ENCODE measurements around the gene ARHGAP45.

Gene ARHGAP45

DNA sequence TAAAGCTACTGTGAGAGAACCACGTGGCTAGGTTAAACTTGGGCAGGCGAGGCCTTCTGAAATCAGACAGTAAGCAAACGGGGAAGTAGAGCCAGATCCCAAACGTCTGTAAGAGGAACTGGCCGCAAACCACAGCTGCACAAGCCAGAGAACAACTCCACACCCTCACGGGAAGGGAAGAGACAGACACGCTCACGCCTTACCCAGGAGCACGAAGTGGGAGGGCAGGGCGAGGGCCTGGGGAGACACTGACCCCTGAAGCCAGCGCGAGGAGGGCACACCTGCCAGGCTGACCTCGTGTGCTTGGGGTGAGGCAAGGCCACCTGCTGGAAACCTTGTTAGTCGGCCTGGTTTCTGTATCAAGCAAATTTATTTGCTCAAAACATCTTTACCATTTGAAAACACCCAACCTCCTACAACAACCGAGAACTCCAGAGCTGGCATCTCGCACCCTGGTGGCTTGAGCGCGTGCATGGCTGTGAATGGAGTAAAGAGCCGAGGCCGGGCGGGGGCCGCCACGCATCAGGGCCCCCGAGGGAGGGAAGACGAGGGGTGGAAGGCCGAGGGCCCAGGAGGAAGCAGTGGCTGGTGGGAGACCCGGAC, 20.9 kb downstream of the ARHGAP45 start:
- Histone ChIP-seq H3K36me3 (peaks cover 73% of the 10 kb centered on the region), H3K27me3 (ENCODE audit: insufficient read depth, low read depth, severe bottlenecking) (no peaks in the 10 kb centered on the region), H3K27ac (no peak overlapping the region), H3K9me3 (ENCODE audit: severe bottlenecking) (no peaks in the 10 kb centered on the region), H3K4me3 (ENCODE audit: low read depth, low read length) (no peak overlapping the region)
- TF ChIP-seq, protein P1, sequence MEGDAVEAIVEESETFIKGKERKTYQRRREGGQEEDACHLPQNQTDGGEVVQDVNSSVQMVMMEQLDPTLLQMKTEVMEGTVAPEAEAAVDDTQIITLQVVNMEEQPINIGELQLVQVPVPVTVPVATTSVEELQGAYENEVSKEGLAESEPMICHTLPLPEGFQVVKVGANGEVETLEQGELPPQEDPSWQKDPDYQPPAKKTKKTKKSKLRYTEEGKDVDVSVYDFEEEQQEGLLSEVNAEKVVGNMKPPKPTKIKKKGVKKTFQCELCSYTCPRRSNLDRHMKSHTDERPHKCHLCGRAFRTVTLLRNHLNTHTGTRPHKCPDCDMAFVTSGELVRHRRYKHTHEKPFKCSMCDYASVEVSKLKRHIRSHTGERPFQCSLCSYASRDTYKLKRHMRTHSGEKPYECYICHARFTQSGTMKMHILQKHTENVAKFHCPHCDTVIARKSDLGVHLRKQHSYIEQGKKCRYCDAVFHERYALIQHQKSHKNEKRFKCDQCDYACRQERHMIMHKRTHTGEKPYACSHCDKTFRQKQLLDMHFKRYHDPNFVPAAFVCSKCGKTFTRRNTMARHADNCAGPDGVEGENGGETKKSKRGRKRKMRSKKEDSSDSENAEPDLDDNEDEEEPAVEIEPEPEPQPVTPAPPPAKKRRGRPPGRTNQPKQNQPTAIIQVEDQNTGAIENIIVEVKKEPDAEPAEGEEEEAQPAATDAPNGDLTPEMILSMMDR (IDR thresholded peaks at IDR 0.05; ENCODE audit: low read depth, low read length): no peak
- no peak for DNase-seq

DNA sequence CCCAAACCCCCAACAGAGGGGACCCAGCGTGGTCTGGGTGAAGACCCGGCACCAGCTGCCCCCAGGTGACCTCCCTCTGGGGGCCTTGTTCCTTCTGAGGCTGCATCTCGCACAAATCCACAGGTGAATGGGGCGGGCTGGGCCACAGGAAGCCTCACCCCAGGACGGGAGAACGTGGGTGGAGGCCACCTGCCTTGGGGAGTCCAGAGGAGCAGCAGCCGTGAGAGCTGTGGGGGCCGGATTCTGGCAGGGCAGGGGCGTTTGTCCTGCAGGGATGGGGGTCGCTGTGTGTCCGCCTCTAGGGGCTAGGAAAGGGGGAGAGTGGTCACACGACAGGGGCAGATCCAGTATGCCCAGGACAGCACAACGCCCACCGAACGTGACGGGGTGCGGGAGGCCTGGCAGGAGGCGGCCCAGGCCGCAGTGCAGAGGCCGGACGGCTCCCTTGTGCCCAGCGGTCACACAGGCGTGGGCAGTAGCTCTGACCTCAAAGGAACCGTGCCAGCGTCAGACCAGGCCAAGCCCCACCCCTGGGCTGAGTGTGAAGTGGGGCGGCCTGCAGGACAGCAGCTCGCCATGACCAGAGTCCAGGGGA, 21.5 kb downstream of the ARHGAP45 start:
- peaks cover 77% of the 10 kb centered on the region for H3K36me3 ChIP-seq
- TF ChIP-seq, protein P1 (IDR thresholded peaks at IDR 0.05; ENCODE audit: low read depth, low read length): no peak
- H3K4me3 ChIP-seq (ENCODE audit: low read depth, low read length): no peak overlapping the region
- no peaks in the 10 kb centered on the region for H3K9me3 ChIP-seq (ENCODE audit: severe bottlenecking)
- H3K27ac ChIP-seq: no peak overlapping the region
- H3K27me3 ChIP-seq (ENCODE audit: insufficient read depth, low read depth, severe bottlenecking): no peaks in the 10 kb centered on the region
- no peak for DNase-seq

DNA sequence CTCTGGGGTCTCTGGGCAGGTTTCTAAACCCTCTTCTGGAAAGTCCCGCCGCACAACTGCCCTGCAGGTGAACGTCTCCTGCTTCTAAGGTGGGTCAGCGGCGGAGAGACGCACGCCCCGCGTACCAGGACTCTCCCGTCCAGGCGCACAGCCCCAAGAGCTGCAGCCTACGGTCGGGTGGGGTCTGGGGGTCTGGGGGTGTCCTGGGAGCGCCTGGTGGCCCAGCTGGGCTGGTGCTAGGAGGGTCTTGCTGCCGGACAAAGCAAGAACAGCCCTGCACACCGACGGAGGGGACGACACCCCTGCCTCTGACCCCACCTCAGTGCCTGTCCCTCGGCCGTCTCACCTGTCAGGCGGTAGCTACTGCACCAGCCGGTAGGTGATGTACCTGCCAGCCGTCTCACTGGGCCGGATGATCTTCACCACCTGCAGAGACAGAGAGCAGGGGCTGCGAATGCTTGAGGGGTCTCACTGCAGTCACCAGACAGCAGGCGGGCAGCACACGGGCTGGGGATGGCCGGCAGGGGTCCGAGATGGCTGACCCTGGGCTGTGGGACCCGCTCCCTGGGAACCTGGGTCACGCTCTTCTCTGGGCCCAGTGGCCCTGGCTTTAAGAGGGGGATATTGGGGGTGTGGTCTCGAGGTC, 22.3 kb downstream of the ARHGAP45 start:
- Histone ChIP-seq H3K27ac (no peak overlapping the region), H3K4me3 (ENCODE audit: low read depth, low read length) (no peak overlapping the region), H3K36me3 (peaks cover 77% of the 10 kb centered on the region), H3K27me3 (ENCODE audit: insufficient read depth, low read depth, severe bottlenecking) (no peaks in the 10 kb centered on the region), H3K9me3 (ENCODE audit: severe bottlenecking) (no peaks in the 10 kb centered on the region)
- no peak for DNase-seq
- TF ChIP-seq, protein P1 (IDR thresholded peaks at IDR 0.05; ENCODE audit: low read depth, low read length): no peak

GRCh38 chr19:1089891-1090290, 22.9 kb downstream of the ARHGAP45 start:
- no peaks in the 10 kb centered on the region for H3K9me3 ChIP-seq (ENCODE audit: severe bottlenecking)
- H3K27me3 ChIP-seq (ENCODE audit: insufficient read depth, low read depth, severe bottlenecking): no peaks in the 10 kb centered on the region
- TF ChIP-seq, protein P1 (IDR thresholded peaks at IDR 0.05; ENCODE audit: low read depth, low read length): no peak
- H3K36me3 ChIP-seq: peaks cover 75% of the 10 kb centered on the region
- no peak overlapping the region for H3K27ac ChIP-seq
- DNase-seq: no peak
- no peak overlapping the region for H3K4me3 ChIP-seq (ENCODE audit: low read depth, low read length)

DNA sequence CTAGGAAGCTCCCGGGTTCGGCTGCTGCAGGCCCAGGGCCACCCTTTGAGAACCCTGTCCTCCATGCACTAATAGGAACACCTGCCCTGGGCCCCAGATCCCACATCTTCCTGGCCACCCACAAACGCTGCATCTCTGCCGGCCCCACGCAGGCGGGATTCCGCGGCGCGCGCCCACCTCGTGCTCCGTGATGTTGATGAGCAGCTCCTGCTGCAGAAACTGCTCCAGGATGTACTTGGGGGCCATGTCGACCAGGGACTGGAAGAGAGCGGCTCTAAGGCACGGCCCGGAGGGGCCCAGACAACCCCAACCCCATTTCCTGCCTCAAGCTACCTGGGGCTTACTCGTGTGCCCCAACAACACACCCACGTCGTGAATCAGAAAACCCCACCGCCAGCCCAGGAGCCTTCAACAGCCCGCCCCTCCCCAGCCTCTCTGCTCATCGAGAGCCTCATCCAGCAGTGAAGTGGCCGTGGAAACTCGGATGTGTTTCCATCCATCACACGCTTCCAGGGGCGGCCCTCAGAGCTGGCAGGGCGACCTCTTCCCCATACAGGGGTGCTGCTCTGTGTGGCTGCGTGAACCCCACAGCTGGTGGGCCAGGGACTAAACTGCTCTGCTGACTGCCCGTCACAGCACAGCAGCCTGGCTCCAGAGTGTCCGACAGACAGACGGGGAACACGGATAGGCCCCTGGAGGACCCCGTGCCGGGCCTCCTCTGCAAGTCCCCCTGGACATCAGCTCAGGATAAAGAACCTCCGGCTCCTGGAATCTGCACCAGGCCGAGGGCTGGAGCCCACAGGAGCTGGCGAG, 24.0 kb downstream of the ARHGAP45 start:
- no peaks in the 10 kb centered on the region for H3K9me3 ChIP-seq (ENCODE audit: severe bottlenecking)
- H3K4me3 ChIP-seq (ENCODE audit: low read depth, low read length): no peak overlapping the region
- no peak for DNase-seq
- H3K27ac ChIP-seq: no peak overlapping the region
- H3K27me3 ChIP-seq (ENCODE audit: insufficient read depth, low read depth, severe bottlenecking): no peaks in the 10 kb centered on the region
- H3K36me3 ChIP-seq: peaks cover 73% of the 10 kb centered on the region
- TF ChIP-seq, protein P1 (IDR thresholded peaks at IDR 0.05; ENCODE audit: low read depth, low read length): no peak

Measured in WERI-Rb-1 (cell line).